ENCODE data around the gene XG.
"Not testable (repeated sequence)": the region's sequence is repeated elsewhere in the genome, so short reads cannot be mapped to it uniquely, and the experiment has no call there.

DNA sequence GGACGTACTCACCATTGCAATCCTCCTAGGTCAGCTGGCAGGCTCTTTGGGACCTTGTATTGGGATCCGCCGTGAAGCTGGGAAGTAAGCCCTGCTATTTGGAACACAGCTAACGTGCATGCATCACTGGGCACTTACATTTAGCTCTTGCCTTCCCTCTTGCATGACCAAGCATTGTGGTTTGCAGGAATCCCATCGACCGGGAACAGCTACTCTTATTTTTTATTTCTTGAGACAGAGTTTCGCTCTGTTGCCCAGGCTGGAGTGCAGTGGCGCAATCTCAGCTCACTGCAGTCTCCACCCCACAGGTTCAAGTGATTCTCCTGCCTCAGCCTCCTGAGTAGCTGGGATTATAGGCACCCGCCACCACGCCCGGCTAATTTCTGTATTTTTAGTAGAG lies 24.6 kb upstream of the XG start:
- TF ChIP-seq CTCF, POLR2A (IDR thresholded peaks at IDR 0.05): not testable (repeated sequence)
